MM.1S (cell line): ENCODE results near the gene CST9L.

ENCODE experiments used
- DNase-seq: peaks from one replicate; pipeline ENCODE4 v3.0.0-alpha.2; 2015
- H2AFZ ChIP-seq: fragments of 300-600 bp; sonication (generic); 2 replicates; pipeline ENCODE4 v1.6.0; 2016; ENCODE audit warnings: antibody characterized with exemption, low read length
- H3F3A ChIP-seq: fragments of 300-600 bp; sonication (generic); 2 replicates; pipeline ENCODE4 v1.6.1; 2016; ENCODE audit warnings: mild to moderate bottlenecking, antibody characterized with exemption, low read length, moderate library complexity, mixed read lengths; ENCODE audit not compliant: insufficient read depth
- H3K27ac ChIP-seq: fragments of 300-600 bp; sonication (generic); 2 replicates; pipeline ENCODE4 v1.5.1; 2016; ENCODE audit warnings: mild to moderate bottlenecking, low read length
- H3K27me3 ChIP-seq: fragments of 300-600 bp; sonication (generic); replicated peaks from 2 replicates; pipeline ENCODE4 v1.6.0; 2016; ENCODE audit warnings: low read length; ENCODE audit not compliant: insufficient read depth
- H3K36me3 ChIP-seq: fragments of 300-600 bp; sonication (generic); replicated peaks from 2 replicates; pipeline ENCODE4 v1.6.1; 2016; ENCODE audit warnings: mild to moderate bottlenecking, low read length, mixed read lengths; ENCODE audit not compliant: insufficient read depth
- H3K4me1 ChIP-seq: fragments of 300-600 bp; sonication (generic); 2 replicates; pipeline ENCODE4 v1.6.1; 2016; ENCODE audit warnings: low read length, mixed read lengths
- H3K4me2 ChIP-seq: fragments of 300-600 bp; sonication (generic); 2 replicates; pipeline ENCODE4 v1.6.0; 2016; ENCODE audit warnings: low read depth, low read length
- H3K4me3 ChIP-seq: fragments of 300-600 bp; sonication (generic); 2 replicates; pipeline ENCODE4 v1.5.1; 2016; ENCODE audit warnings: low read length, mixed read lengths
- H3K79me2 ChIP-seq: fragments of 300-600 bp; sonication (generic); 2 replicates; pipeline ENCODE4 v1.6.1; 2016; ENCODE audit warnings: mixed run types, low read length, mixed read lengths
- H3K9ac ChIP-seq: fragments of 300-600 bp; sonication (generic); 2 replicates; pipeline ENCODE4 v1.6.1; 2016; ENCODE audit warnings: low read length, mixed read lengths
- H3K9me2 ChIP-seq: fragments of 300-600 bp; sonication (generic); replicated peaks from 2 replicates; pipeline ENCODE4 v1.6.1; 2016; ENCODE audit warnings: mild to moderate bottlenecking, low read length, mixed read lengths; ENCODE audit not compliant: insufficient read depth
- H3K9me3 ChIP-seq: fragments of 300-600 bp; sonication (generic); replicated peaks from 2 replicates; pipeline ENCODE4 v1.6.1; 2016; ENCODE audit warnings: mild to moderate bottlenecking, low read length, mixed read lengths; ENCODE audit not compliant: insufficient read depth
- H4K20me1 ChIP-seq: fragments of 300-600 bp; sonication (generic); 2 replicates; pipeline ENCODE4 v1.6.1; 2016; ENCODE audit warnings: mild to moderate bottlenecking, low read length, moderate library complexity, mixed read lengths; ENCODE audit not compliant: insufficient read depth
- CTCF ChIP-seq: fragments of 300-600 bp; sonication (generic); IDR thresholded peaks from 2 replicates; pipeline ENCODE4 v1.5.1; 2016; ENCODE audit warnings: antibody characterized with exemption, low read length, mixed read lengths
- EZH2 ChIP-seq: fragments of 300-600 bp; sonication (generic); optimal IDR thresholded peaks from 2 replicates; pipeline ENCODE3; 2017; ENCODE audit warnings: low read depth, mild to moderate bottlenecking, antibody characterized with exemption, low read length, mixed read lengths
- EZH2phosphoT487 ChIP-seq: fragments of 300-600 bp; sonication (generic); IDR thresholded peaks from 2 replicates; pipeline ENCODE4 v1.6.1; 2018; ENCODE audit warnings: antibody characterized with exemption, low read length

Gene CST9L

GRCh38 chr20:23524146-23524545, 44.1 kb downstream of the CST9L start:
- Histone ChIP-seq H3K4me2 (no peak overlapping the region), H3K4me3 (no peak overlapping the region), H2AFZ (no peak overlapping the region), H3K9me3 (no peaks in the 10 kb centered on the region), H4K20me1 (no peaks in the 10 kb centered on the region), H3K9me2 (no peaks in the 10 kb centered on the region), H3K4me1 (no peaks in the 10 kb centered on the region), H3K9ac (no peak overlapping the region), H3K27me3 (no peaks in the 10 kb centered on the region), H3K36me3 (no peaks in the 10 kb centered on the region), H3K27ac (no peak overlapping the region), H3F3A (no peaks in the 10 kb centered on the region), H3K79me2 (no peaks in the 10 kb centered on the region)
- no peak for DNase-seq
- TF ChIP-seq EZH2phosphoT487 = no peak
- no peak for TF ChIP-seq CTCF
- TF ChIP-seq EZH2 = no peak

GRCh38 chr20:23520185-23520584, 48.1 kb downstream of the CST9L start:
- Histone ChIP-seq H3K36me3 (no peaks in the 10 kb centered on the region), H2AFZ (no peak overlapping the region), H3K27ac (no peak overlapping the region), H3F3A (no peaks in the 10 kb centered on the region), H3K9me3 (no peaks in the 10 kb centered on the region), H3K9ac (no peak overlapping the region), H4K20me1 (no peaks in the 10 kb centered on the region), H3K4me1 (no peaks in the 10 kb centered on the region), H3K4me2 (no peak overlapping the region), H3K9me2 (no peaks in the 10 kb centered on the region), H3K27me3 (no peaks in the 10 kb centered on the region), H3K79me2 (no peaks in the 10 kb centered on the region), H3K4me3 (no peak overlapping the region)
- no peak for DNase-seq
- no peak for TF ChIP-seq CTCF
- no peak for TF ChIP-seq EZH2phosphoT487
- TF ChIP-seq EZH2 = no peak

- H3K4me2 ChIP-seq = no peak overlapping the region
- no peaks in the 10 kb centered on the region for H3F3A ChIP-seq
- no peak overlapping the region for H2AFZ ChIP-seq
- H3K9ac ChIP-seq = no peak overlapping the region
- no peaks in the 10 kb centered on the region for H3K4me1 ChIP-seq
- no peak overlapping the region for H3K27ac ChIP-seq
- TF ChIP-seq EZH2 (no peak), EZH2phosphoT487 (no peak), CTCF (no peak)
- H3K9me3 ChIP-seq = no peaks in the 10 kb centered on the region
- H3K79me2 ChIP-seq = no peaks in the 10 kb centered on the region
- H3K27me3 ChIP-seq = no peaks in the 10 kb centered on the region
- no peak for DNase-seq
- H3K4me3 ChIP-seq = no peak overlapping the region
- no peaks in the 10 kb centered on the region for H3K9me2 ChIP-seq
- H3K36me3 ChIP-seq = no peaks in the 10 kb centered on the region
- no peaks in the 10 kb centered on the region for H4K20me1 ChIP-seq
Measured at GRCh38 chr20:23519556-23519955, 48.7 kb downstream of the CST9L start.
